ENCODE results near the gene SPOCK1. TPM values are rescaled to one million over a fixed set of nuclear protein-coding genes. Genes with fewer than 3 reads are reported as not detected.

SPOCK1 gene
- total and polyA plus RNA-seq, 7 experiments from 2014 or later = 2.8 TPM; not detected in 6

GRCh38 chr5:137439645-137440044 lies 59.5 kb downstream of the SPOCK1 start:
- Mint-ChIP-seq H3K4me1 (no peaks in the 10 kb centered on the region), H3K27ac (no peak overlapping the region), H3K4me3 (no peak overlapping the region), H3K27me3 (peaks cover 0 to 45% (median 13%) of the 10 kb centered on the region in 5 donors), H3K36me3 (no peaks in the 10 kb centered on the region), H3K9me3 (peaks cover 0 to 4% (median 0%) of the 10 kb centered on the region in 11 donors)
- no peaks in the 10 kb centered on the region for H3K36me3 ChIP-seq (ENCODE audit: control insufficient read depth in 2 of 3, insufficient read depth in 3 of 3, low read length in 3 of 3)
- CTCF ChIA-PET = no interaction called here
- intact Hi-C loops (cut with micrococcal nuclease) = no loop called here
- H3K4me3 ChIP-seq (ENCODE audit: low read length) = no peak overlapping the region
- POLR2A ChIA-PET = no interaction called here
- no peak for DNase-seq
- ATAC-seq = no peak
- H3K4me1 ChIP-seq (ENCODE audit: control insufficient read depth in 2 of 2, insufficient read depth in 2 of 2, low read length in 2 of 2) = no peaks in the 10 kb centered on the region
- no peak overlapping the region for H3K27ac ChIP-seq (ENCODE audit: low read depth, low read length)
- H3K27me3 ChIP-seq (ENCODE audit: control insufficient read depth in 2 of 2, insufficient read depth in 2 of 2, low read length in 2 of 2) = no peaks in the 10 kb centered on the region
- no peaks in the 10 kb centered on the region for H3K9me3 ChIP-seq (ENCODE audit: control insufficient read depth in 2 of 3, low read length in 3 of 3)

GRCh38 chr5:137438932-137439331 lies 60.2 kb downstream of the SPOCK1 start:
- Mint-ChIP-seq H3K9me3 (peaks cover 0 to 2% (median 0%) of the 10 kb centered on the region in 11 donors), H3K27me3 (peaks cover 0 to 40% (median 13%) of the 10 kb centered on the region in 5 donors), H3K27ac (no peak overlapping the region), H3K4me1 (no peaks in the 10 kb centered on the region), H3K36me3 (no peaks in the 10 kb centered on the region), H3K4me3 (no peak overlapping the region)
- H3K27ac ChIP-seq (ENCODE audit: low read depth, low read length) = no peak overlapping the region
- DNase-seq (no peak), ATAC-seq (no peak)
- no peaks in the 10 kb centered on the region for H3K4me1 ChIP-seq (ENCODE audit: control insufficient read depth in 2 of 2, insufficient read depth in 2 of 2, low read length in 2 of 2)
- no peaks in the 10 kb centered on the region for H3K27me3 ChIP-seq (ENCODE audit: control insufficient read depth in 2 of 2, insufficient read depth in 2 of 2, low read length in 2 of 2)
- ChIA-PET POLR2A (no interaction called here), CTCF (no interaction called here)
- no peak overlapping the region for H3K4me3 ChIP-seq (ENCODE audit: low read length)
- intact Hi-C loops (cut with micrococcal nuclease) = no loop called here
- no peaks in the 10 kb centered on the region for H3K36me3 ChIP-seq (ENCODE audit: control insufficient read depth in 2 of 3, insufficient read depth in 3 of 3, low read length in 3 of 3)
- no peaks in the 10 kb centered on the region for H3K9me3 ChIP-seq (ENCODE audit: control insufficient read depth in 2 of 3, low read length in 3 of 3)

- Mint-ChIP-seq H3K4me3 (no peak overlapping the region), H3K27me3 (peaks cover 0 to 40% (median 7%) of the 10 kb centered on the region in 5 donors), H3K4me1 (no peaks in the 10 kb centered on the region), H3K27ac (no peak overlapping the region), H3K9me3 (peaks cover 0 to 4% (median 0%) of the 10 kb centered on the region in 11 donors), H3K36me3 (no peaks in the 10 kb centered on the region)
- Histone ChIP-seq H3K27ac (ENCODE audit: low read depth, low read length) (no peak overlapping the region), H3K36me3 (ENCODE audit: control insufficient read depth in 2 of 3, insufficient read depth in 3 of 3, low read length in 3 of 3) (no peaks in the 10 kb centered on the region), H3K4me1 (ENCODE audit: control insufficient read depth in 2 of 2, insufficient read depth in 2 of 2, low read length in 2 of 2) (no peaks in the 10 kb centered on the region), H3K4me3 (ENCODE audit: low read length) (no peak overlapping the region), H3K9me3 (ENCODE audit: control insufficient read depth in 2 of 3, low read length in 3 of 3) (peaks cover 0 to 4% (median 0%) of the 10 kb centered on the region in 3 experiments), H3K27me3 (ENCODE audit: control insufficient read depth in 2 of 2, insufficient read depth in 2 of 2, low read length in 2 of 2) (no peaks in the 10 kb centered on the region)
- no peak for DNase-seq
- intact Hi-C loops (cut with micrococcal nuclease) = no loop called here
- POLR2A ChIA-PET = no interaction called here
- ATAC-seq = no peak
- CTCF ChIA-PET = no interaction called here
Observed at GRCh38 chr5:137437774-137438173, 61.4 kb downstream of the SPOCK1 start.

GRCh38 chr5:137433539-137433938 lies 65.6 kb downstream of the SPOCK1 start:
- no peaks in the 10 kb centered on the region for H3K27me3 ChIP-seq (ENCODE audit: control insufficient read depth in 2 of 2, insufficient read depth in 2 of 2, low read length in 2 of 2)
- H3K36me3 Mint-ChIP-seq = no peaks in the 10 kb centered on the region
- H3K4me3 Mint-ChIP-seq = no peak overlapping the region
- H3K9me3 ChIP-seq (ENCODE audit: control insufficient read depth in 2 of 3, low read length in 3 of 3) = peaks cover 0 to 4% (median 0%) of the 10 kb centered on the region in 3 experiments
- H3K4me3 ChIP-seq (ENCODE audit: low read length) = no peak overlapping the region
- peaks cover 0 to 37% (median 9%) of the 10 kb centered on the region in 5 donors for H3K27me3 Mint-ChIP-seq
- ChIA-PET POLR2A (no interaction called here), CTCF (no interaction called here)
- DNase-seq (no peak), ATAC-seq (no peak)
- H3K27ac ChIP-seq (ENCODE audit: low read depth, low read length) = no peak overlapping the region
- peaks cover 0 to 11% (median 3%) of the 10 kb centered on the region in 11 donors for H3K9me3 Mint-ChIP-seq
- intact Hi-C loops (cut with micrococcal nuclease) = no loop called here
- H3K4me1 ChIP-seq (ENCODE audit: control insufficient read depth in 2 of 2, insufficient read depth in 2 of 2, low read length in 2 of 2) = no peaks in the 10 kb centered on the region
- no peaks in the 10 kb centered on the region for H3K36me3 ChIP-seq (ENCODE audit: control insufficient read depth in 2 of 3, insufficient read depth in 3 of 3, low read length in 3 of 3)
- H3K4me1 Mint-ChIP-seq = no peaks in the 10 kb centered on the region
- no peak overlapping the region for H3K27ac Mint-ChIP-seq

- Histone ChIP-seq H3K4me3 (ENCODE audit: low read length) (no peak overlapping the region), H3K36me3 (ENCODE audit: control insufficient read depth in 2 of 3, insufficient read depth in 3 of 3, low read length in 3 of 3) (no peaks in the 10 kb centered on the region), H3K4me1 (ENCODE audit: control insufficient read depth in 2 of 2, insufficient read depth in 2 of 2, low read length in 2 of 2) (no peaks in the 10 kb centered on the region), H3K27me3 (ENCODE audit: control insufficient read depth in 2 of 2, insufficient read depth in 2 of 2, low read length in 2 of 2) (no peaks in the 10 kb centered on the region), H3K9me3 (ENCODE audit: control insufficient read depth in 2 of 3, low read length in 3 of 3) (peaks cover 0 to 4% (median 0%) of the 10 kb centered on the region in 3 experiments), H3K27ac (ENCODE audit: low read depth, low read length) (no peak overlapping the region)
- Mint-ChIP-seq H3K27ac (no peak overlapping the region), H3K4me3 (no peak overlapping the region), H3K27me3 (peaks cover 0 to 29% (median 9%) of the 10 kb centered on the region in 5 donors), H3K4me1 (no peaks in the 10 kb centered on the region), H3K9me3 (peaks cover 0 to 13% (median 4%) of the 10 kb centered on the region in 11 donors), H3K36me3 (no peaks in the 10 kb centered on the region)
- ChIA-PET POLR2A (no interaction called here), CTCF (no interaction called here)
- no peak for DNase-seq
- ATAC-seq = no peak
- intact Hi-C loops (cut with micrococcal nuclease) = no loop called here
Observed at GRCh38 chr5:137432376-137432775, 66.8 kb downstream of the SPOCK1 start.

GRCh38 chr5:137431051-137431450 lies 68.1 kb downstream of the SPOCK1 start:
- Mint-ChIP-seq H3K27ac (no peak overlapping the region), H3K4me3 (no peak overlapping the region), H3K27me3 (peaks cover 0 to 19% (median 7%) of the 10 kb centered on the region in 5 donors), H3K4me1 (no peaks in the 10 kb centered on the region), H3K9me3 (peaks cover 0 to 13% (median 4%) of the 10 kb centered on the region in 11 donors), H3K36me3 (no peaks in the 10 kb centered on the region)
- ATAC-seq (no peak), DNase-seq (no peak)
- ChIA-PET POLR2A (no interaction called here), CTCF (no interaction called here)
- Histone ChIP-seq H3K27me3 (ENCODE audit: control insufficient read depth in 2 of 2, insufficient read depth in 2 of 2, low read length in 2 of 2) (no peaks in the 10 kb centered on the region), H3K27ac (ENCODE audit: low read depth, low read length) (no peak overlapping the region), H3K4me1 (ENCODE audit: control insufficient read depth in 2 of 2, insufficient read depth in 2 of 2, low read length in 2 of 2) (no peaks in the 10 kb centered on the region), H3K36me3 (ENCODE audit: control insufficient read depth in 2 of 3, insufficient read depth in 3 of 3, low read length in 3 of 3) (no peaks in the 10 kb centered on the region), H3K4me3 (ENCODE audit: low read length) (no peak overlapping the region), H3K9me3 (ENCODE audit: control insufficient read depth in 2 of 3, low read length in 3 of 3) (peaks cover 0 to 4% (median 0%) of the 10 kb centered on the region in 3 experiments)
- intact Hi-C loops (cut with micrococcal nuclease) = no loop called here

- Histone ChIP-seq H3K27ac (ENCODE audit: low read depth, low read length) (no peak overlapping the region), H3K27me3 (ENCODE audit: control insufficient read depth in 2 of 2, insufficient read depth in 2 of 2, low read length in 2 of 2) (no peaks in the 10 kb centered on the region), H3K4me3 (ENCODE audit: low read length) (no peak overlapping the region), H3K36me3 (ENCODE audit: control insufficient read depth in 2 of 3, insufficient read depth in 3 of 3, low read length in 3 of 3) (no peaks in the 10 kb centered on the region), H3K9me3 (ENCODE audit: control insufficient read depth in 2 of 3, low read length in 3 of 3) (peaks cover 0 to 4% (median 0%) of the 10 kb centered on the region in 3 experiments), H3K4me1 (ENCODE audit: control insufficient read depth in 2 of 2, insufficient read depth in 2 of 2, low read length in 2 of 2) (no peaks in the 10 kb centered on the region)
- ChIA-PET POLR2A (no interaction called here), CTCF (no interaction called here)
- Mint-ChIP-seq H3K4me1 (no peaks in the 10 kb centered on the region), H3K36me3 (no peaks in the 10 kb centered on the region), H3K27ac (no peak overlapping the region), H3K4me3 (no peak overlapping the region), H3K27me3 (peaks cover 0 to 5% (median 0%) of the 10 kb centered on the region in 5 donors), H3K9me3 (peaks cover 0 to 30% (median 11%) of the 10 kb centered on the region in 11 donors)
- intact Hi-C loops (cut with micrococcal nuclease) = no loop called here
- no peak for ATAC-seq
- DNase-seq = no peak
Observed at GRCh38 chr5:137415231-137415681, 83.9 kb downstream of the SPOCK1 start.

All from naive thymus-derived CD4-positive, alpha-beta T cell (primary cell).